SK-N-SH (cell line): ENCODE data around the gene PRR19.

ENCODE experiments used
- CTCF ChIP-seq: fragments of 200-600 bp; sonication (generic); IDR thresholded peaks from 2 replicates; pipeline ENCODE4 v1.6.1; 2017; ENCODE audit warnings: antibody characterized with exemption, mild to moderate bottlenecking, moderate library complexity
- GABPA ChIP-seq: IDR thresholded peaks from 2 replicates; pipeline ENCODE4 v1.4.0; 2012; ENCODE audit warnings: low read depth, mild to moderate bottlenecking
- POLR2AphosphoS5 ChIP-seq: IDR thresholded peaks from 2 replicates; pipeline ENCODE4 v1.6.1; 2012; ENCODE audit warnings: low read depth, low read length
- RCOR1 ChIP-seq: fragments of 150-350 bp; IDR thresholded peaks from 2 replicates; pipeline ENCODE4 v1.6.1; 2017; ENCODE audit warnings: antibody characterized with exemption, low read length
- TEAD4 ChIP-seq: IDR thresholded peaks from 2 replicates; pipeline ENCODE4 v1.4.0; 2012; ENCODE audit warnings: mild to moderate bottlenecking, borderline replicate concordance; ENCODE audit not compliant: insufficient read depth

- TF ChIP-seq RCOR1, result peak; percentile 44; the same call in 1 of the 2 replicates
- TF ChIP-seq GABPA, result no peak
- no peak for TF ChIP-seq CTCF
- no peak for TF ChIP-seq TEAD4
- TF ChIP-seq POLR2AphosphoS5, result no peak
Observed at GRCh38 chr19:42268142-42268703, 33.7 kb upstream of the PRR19 start.
